Erythroblast (primary cell): Measurements from ENCODE around the gene PDK1.

Experiments used
- GATA1 ChIP-seq: IDR thresholded peaks from 2 replicates; pipeline ENCODE4 v1.6.1; 2011; ENCODE audit warnings: low read depth, mild to moderate bottlenecking, control low read depth, low read length, moderate library complexity
- POLR2A ChIP-seq: IDR thresholded peaks from 2 replicates; pipeline ENCODE4 v1.6.1; 2011; ENCODE audit warnings: mild to moderate bottlenecking, low read length

DNA sequence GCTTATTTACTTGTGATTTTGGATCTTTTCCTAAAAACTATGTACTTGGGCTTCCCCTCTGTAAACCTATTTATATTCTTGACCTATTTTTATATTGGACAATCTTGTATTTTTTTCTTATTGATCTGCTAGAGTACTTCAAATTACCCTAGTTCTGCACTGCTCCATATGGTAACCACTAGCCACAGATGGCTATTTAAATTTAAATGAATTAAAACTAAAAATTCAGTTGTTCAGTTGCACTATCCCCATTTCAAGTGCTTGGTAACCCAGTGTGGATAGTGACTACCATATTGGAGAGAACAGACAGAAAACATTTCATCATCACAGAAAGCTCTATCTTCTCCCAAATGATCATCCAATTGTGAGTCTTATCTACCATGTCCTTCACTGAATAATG lies 74.3 kb downstream of the PDK1 start:
- TF ChIP-seq POLR2A (no peak), GATA1 (no peak)
